Common myeloid progenitor, CD34-positive (primary cell): ENCODE measurements around the gene DLG5.

Experiments used
- CTCF ChIA-PET: fragments of 350-600 bp; sonication (Branson Sonifier 250); formaldehyde crosslinking; loops from one replicate; lab custom pipeline; 2021; ENCODE audit warnings: antibody characterized with exemption; lab: Charles Lee
- POLR2A ChIA-PET: fragments of 350-600 bp; sonication (Branson Sonifier 250); formaldehyde crosslinking; loops from one replicate; lab custom pipeline; 2021; ENCODE audit warnings: antibody characterized with exemption; lab: Charles Lee
- DNase-seq, 3 donors: peaks; one replicate each; pipeline versions ENCODE4 v3.0.0 to v3.0.0-alpha.2; 2013
- H3K27ac ChIP-seq, 2 experiments: 1 replicate in 1 of 2; 2 replicates in 1 of 2; pipeline ENCODE4 v1.7.0; 2013; ENCODE audit warnings: inconsistent platforms in 2 of 2, low read length in 2 of 2, mild to moderate bottlenecking in 2 of 2, low read depth in 1 of 2, moderate library complexity in 1 of 2; ENCODE audit not compliant: severe bottlenecking in 2 of 2, insufficient read depth in 1 of 2, poor library complexity in 1 of 2
- H3K27me3 ChIP-seq, 5 experiments: replicated peaks in 2 of 5; 1 replicate in 3 of 5; 2 replicates in 2 of 5; pipeline versions ENCODE4 v1.6.1 to v1.7.0; 2013; ENCODE audit warnings: low read length in 4 of 5, mild to moderate bottlenecking in 2 of 5, moderate library complexity in 2 of 5, inconsistent platforms in 1 of 5; ENCODE audit not compliant: insufficient read depth in 5 of 5, control insufficient read depth in 4 of 5
- H3K36me3 ChIP-seq, 4 experiments: 1 replicate in 2 of 4; 2 replicates in 2 of 4; pipeline versions ENCODE4 v1.6.1 to v1.7.0; 2013; ENCODE audit warnings: low read length in 3 of 4, control low read depth in 1 of 4, mild to moderate bottlenecking in 1 of 4; ENCODE audit not compliant: control insufficient read depth in 4 of 4, insufficient read depth in 4 of 4
- H3K4me1 ChIP-seq, 4 experiments: 1 replicate in 3 of 4; 2 replicates in 1 of 4; pipeline versions ENCODE4 v1.6.1 to v1.7.1; 2013; ENCODE audit warnings: low read length in 3 of 4, mild to moderate bottlenecking in 3 of 4, control low read depth in 1 of 4, inconsistent platforms in 1 of 4, moderate library complexity in 1 of 4; ENCODE audit not compliant: control insufficient read depth in 4 of 4, insufficient read depth in 4 of 4; ENCODE audit errors: control extremely low read depth in 1 of 4
- H3K4me3 ChIP-seq, 7 experiments: 1 replicate in 4 of 7; 2 replicates in 3 of 7; pipeline versions ENCODE4 v1.5.1 to v1.7.0; 2013; ENCODE audit warnings: mild to moderate bottlenecking in 7 of 7, low read length in 6 of 7, moderate library complexity in 6 of 7, inconsistent platforms in 2 of 7, low read depth in 2 of 7, control low read depth in 1 of 7; ENCODE audit not compliant: insufficient read depth in 4 of 7, control insufficient read depth in 1 of 7; ENCODE audit errors: extremely low read depth in 1 of 7
- H3K9me3 ChIP-seq, 5 experiments: 1 replicate in 4 of 5; 2 replicates in 1 of 5; pipeline versions ENCODE4 v1.6.1 to v1.7.1; 2013; ENCODE audit warnings: low read length in 4 of 5, mild to moderate bottlenecking in 2 of 5, inconsistent platforms in 1 of 5, low read depth in 1 of 5, moderate library complexity in 1 of 5; ENCODE audit not compliant: control insufficient read depth in 4 of 5, insufficient read depth in 2 of 5; ENCODE audit errors: control extremely low read depth in 1 of 5
- WGBS: methylation state at CpG from one replicate; pipeline ENCODE4 v1.1.5; 2013; ENCODE audit not compliant: insufficient coverage; 5-methylcytosine and 5-hydroxymethylcytosine counted together

Gene DLG5

DNA sequence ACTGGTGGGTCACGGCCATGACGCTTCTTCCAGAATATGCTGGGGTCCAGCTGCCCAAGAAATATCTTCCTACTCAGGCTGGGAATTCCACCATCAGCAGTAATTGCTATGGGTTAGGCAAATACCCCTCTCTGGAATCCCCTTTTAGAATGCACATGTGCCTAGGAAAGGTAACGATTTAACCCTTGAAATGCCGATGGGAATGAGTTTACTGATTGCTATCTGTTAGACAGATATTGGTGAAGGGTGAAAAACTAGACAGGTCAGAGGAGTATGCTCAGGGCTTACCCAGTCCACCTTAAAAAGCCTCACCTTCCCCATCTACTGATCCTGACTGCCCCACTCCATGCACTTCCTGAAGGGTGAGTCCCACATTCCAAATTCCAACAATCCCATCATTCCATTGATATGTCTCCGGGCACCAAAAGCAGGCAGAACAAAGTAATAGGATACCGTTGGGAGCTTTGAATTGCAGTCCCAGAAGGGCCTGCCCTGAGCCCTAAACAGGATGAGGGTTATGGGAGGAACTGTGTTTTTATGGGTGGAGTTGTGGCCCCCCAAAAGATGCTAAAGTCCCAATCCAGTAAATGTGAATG, 59.3 kb downstream of the DLG5 start:
- WGBS: 100% methylated on average over 3 of the region's 6 CpGs
- ChIA-PET CTCF (no interaction called here), POLR2A (no interaction called here)
- Histone ChIP-seq H3K4me1 (peaks cover 0 to 8% (median 0%) of the 10 kb centered on the region in 4 experiments), H3K27ac (no peak overlapping the region), H3K4me3 (no peak overlapping the region), H3K9me3 (no peaks in the 10 kb centered on the region), H3K36me3 (no peaks in the 10 kb centered on the region), H3K27me3 (no peaks in the 10 kb centered on the region)
- no peak for DNase-seq

DNA sequence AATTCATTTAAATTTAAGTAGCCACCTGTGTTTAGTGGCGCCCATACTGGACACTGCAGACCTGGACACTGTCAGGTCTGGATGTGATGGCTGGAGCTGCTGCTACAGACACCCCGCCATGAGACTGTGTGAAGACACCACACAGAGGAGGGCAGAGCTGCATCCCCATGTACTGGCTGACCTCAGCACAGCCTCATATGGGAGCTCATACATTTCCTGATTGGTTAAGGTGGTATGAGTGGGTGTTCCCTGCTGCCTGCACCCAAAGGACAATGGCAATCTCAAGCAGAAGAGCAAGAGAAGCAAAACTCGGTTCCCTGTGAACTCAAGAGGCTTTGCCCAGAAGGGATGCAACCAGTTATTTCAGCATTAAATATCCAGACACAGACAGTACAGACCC, 60.0 kb downstream of the DLG5 start:
- Histone ChIP-seq H3K36me3 (no peaks in the 10 kb centered on the region), H3K4me3 (no peak overlapping the region), H3K27me3 (no peaks in the 10 kb centered on the region), H3K9me3 (no peaks in the 10 kb centered on the region), H3K4me1 (peaks cover 0 to 8% (median 0%) of the 10 kb centered on the region in 4 experiments), H3K27ac (no peak overlapping the region)
- 100% methylated on average over 1 of the region's 3 CpGs for WGBS
- ChIA-PET POLR2A (no interaction called here), CTCF (no interaction called here)
- no peak for DNase-seq

DNA sequence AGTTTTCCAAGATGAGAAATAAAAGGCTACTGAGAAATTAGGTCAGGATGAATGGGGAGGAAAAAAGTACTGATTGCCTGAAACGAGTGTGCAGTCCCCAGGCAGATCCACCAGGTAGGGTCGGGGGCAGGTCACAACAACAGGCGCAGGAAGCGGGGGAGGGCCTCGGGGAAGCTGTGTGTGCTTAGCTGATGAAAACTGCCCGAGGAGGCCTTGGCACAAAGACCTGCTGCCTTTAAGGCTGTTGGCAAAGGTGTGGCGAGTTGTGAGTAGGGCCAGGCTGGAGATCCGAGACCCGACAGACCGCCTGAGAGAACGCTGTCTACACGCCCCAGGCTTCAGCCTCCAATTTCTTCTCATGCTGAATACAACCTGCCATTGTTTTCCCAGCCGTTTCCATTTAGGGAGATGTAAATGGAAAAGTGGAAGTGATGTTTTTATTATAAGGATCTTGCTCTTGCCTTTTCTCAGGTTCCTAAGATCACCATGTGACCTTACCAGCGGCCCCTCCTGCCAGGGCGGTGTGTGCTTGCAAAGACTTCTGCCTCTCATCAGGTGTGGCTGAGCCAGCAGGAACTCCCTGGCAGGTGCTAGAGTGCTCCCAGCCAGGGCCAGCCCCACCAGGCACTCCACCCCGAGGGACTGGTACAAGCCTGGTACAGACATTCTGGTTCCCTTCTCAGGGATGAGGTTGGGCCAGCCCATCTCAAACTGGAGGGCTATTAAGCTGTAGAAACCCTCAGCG, 60.8 kb downstream of the DLG5 start:
- H3K27ac ChIP-seq: no peak overlapping the region

DNA sequence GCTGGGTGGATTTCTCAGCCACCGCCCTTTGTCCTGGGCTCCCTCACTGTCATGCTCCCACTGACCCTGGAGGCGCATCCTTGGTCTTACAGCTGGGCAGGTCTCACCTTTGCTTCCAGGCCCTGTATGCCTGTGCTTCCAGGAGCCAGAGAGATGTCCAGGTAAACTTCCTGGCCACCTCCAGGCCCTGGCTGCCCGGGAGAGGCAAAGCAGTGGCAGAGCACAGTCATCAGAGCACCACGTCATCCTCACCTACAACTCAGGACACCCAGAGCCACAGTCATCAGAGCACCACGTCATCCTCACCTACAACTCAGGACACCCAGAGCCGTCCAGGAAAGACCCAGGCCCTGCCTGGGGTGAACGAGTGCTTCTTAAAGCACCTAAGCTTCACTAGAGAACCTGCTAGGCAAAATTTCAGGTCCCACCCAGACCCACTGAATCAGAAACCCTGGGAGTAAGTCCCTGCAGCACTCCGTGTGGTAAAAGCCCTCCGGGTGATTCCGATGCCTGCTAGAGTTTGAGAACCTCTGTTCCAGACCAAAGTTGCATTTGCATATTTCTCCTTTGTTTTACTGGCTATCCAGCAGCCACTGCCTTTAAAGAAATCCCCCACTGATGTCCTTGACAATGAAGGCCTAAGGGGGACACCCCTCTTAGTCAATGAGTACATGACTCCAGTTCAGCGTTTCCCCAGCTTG, 62.3 kb downstream of the DLG5 start:
- ChIA-PET CTCF (interaction anchor here (1.2 kb wide), 1 partner anchor 9 kb away, joined by 5 read pairs; no protein-coding TSS in a partner anchor), POLR2A (no interaction called here)
- Histone ChIP-seq H3K27me3 (no peaks in the 10 kb centered on the region), H3K4me1 (peaks cover 0 to 8% (median 0%) of the 10 kb centered on the region in 4 experiments), H3K9me3 (no peaks in the 10 kb centered on the region), H3K27ac (no peak overlapping the region), H3K4me3 (no peak overlapping the region), H3K36me3 (no peaks in the 10 kb centered on the region)
- WGBS: over 99% methylated on average over 10 of the region's 11 CpGs
- DNase-seq: no peak

More for the DNA sequence above, 60.8 kb downstream of the DLG5 start:
- no peak overlapping the region for H3K4me3 ChIP-seq
- peaks cover 0 to 8% (median 0%) of the 10 kb centered on the region in 4 experiments for H3K4me1 ChIP-seq
- no peak for DNase-seq
- H3K9me3 ChIP-seq: no peaks in the 10 kb centered on the region
- WGBS: 82% methylated on average over 16 of the region's 17 CpGs
- no peaks in the 10 kb centered on the region for H3K27me3 ChIP-seq
- POLR2A ChIA-PET: interaction anchor here (0.6 kb wide), 1 partner anchor 71 kb away, joined by 3 read pairs; no protein-coding TSS in a partner anchor
- CTCF ChIA-PET: no interaction called here
- no peaks in the 10 kb centered on the region for H3K36me3 ChIP-seq

DNA sequence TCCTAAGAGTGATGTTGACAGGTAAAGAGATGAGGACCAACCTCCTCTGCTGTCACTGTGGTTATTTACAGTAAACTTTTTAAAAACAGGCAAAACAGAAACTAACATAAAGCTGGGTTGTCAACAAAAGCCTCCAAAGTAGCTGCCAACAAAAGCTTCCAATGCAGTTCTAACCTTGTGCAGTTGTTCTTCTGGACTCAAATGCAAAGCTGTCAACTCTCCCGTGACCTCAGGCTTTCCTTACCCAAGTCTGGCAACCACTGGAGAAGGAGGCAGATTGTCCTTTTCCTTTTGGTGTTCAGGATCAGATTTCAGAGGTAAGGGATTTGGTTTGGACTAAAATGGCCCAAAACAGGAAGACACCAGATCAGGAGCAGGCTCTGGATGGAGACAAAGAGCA, 63.1 kb downstream of the DLG5 start:
- CTCF ChIA-PET: interaction anchor here (0.7 kb wide), 1 partner anchor 111 kb away, joined by 3 read pairs; no protein-coding TSS in a partner anchor
- no peak overlapping the region for H3K4me3 ChIP-seq
- H3K27ac ChIP-seq: no peak overlapping the region

DNA sequence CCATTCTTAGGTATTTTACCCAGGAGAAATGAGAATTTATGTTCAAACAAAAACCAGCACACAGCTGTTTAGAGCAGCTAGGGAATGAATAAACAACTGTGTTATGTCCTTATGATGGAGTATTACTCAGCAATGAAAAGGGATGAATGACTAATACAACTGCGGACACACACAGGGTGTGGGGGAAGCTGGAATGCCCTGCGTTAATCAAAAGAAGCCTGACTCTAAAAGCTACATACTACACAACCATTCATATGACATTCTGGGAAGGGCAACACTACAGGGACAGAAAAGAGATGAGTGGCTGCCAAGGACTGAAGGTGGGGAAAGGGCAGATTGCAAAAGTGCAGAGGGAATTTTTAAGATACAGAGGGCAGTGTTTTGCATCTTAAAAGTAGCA, 64.0 kb downstream of the DLG5 start:
- WGBS: no CpG with 5 or more reads among the region's 2 CpGs
- CTCF ChIA-PET: no interaction called here
- Histone ChIP-seq H3K36me3 (no peaks in the 10 kb centered on the region), H3K27ac (no peak overlapping the region), H3K4me1 (peaks cover 0 to 8% (median 0%) of the 10 kb centered on the region in 4 experiments), H3K9me3 (no peaks in the 10 kb centered on the region), H3K27me3 (no peaks in the 10 kb centered on the region), H3K4me3 (no peak overlapping the region)
- DNase-seq: no peak
- POLR2A ChIA-PET: no interaction called here

More for the DNA sequence above, 63.1 kb downstream of the DLG5 start:
- DNase-seq: no peak
- H3K27me3 ChIP-seq: no peaks in the 10 kb centered on the region
- H3K4me1 ChIP-seq: peaks cover 0 to 8% (median 0%) of the 10 kb centered on the region in 4 experiments
- WGBS: 100% methylated on average over 1 of the region's 1 CpG
- no peaks in the 10 kb centered on the region for H3K36me3 ChIP-seq
- POLR2A ChIA-PET: no interaction called here
- no peaks in the 10 kb centered on the region for H3K9me3 ChIP-seq
